HUES64 (cell line): ENCODE measurements around the gene CCNB1IP1.
A peak's percentile ranks its signal among the peaks of the same experiment; 100 is the strongest.
"Not testable (repeated sequence)": the region's sequence is repeated elsewhere in the genome, so short reads cannot be mapped to it uniquely, and the experiment has no call there.

Experiments used
- H3K27ac ChIP-seq: 2 replicates; pipeline ENCODE4 v1.7.0; 2013; ENCODE audit warnings: low read depth, low read length, inconsistent platforms
- H3K27me3 ChIP-seq: 2 replicates; pipeline ENCODE4 v1.6.1; 2013; ENCODE audit warnings: mild to moderate bottlenecking, low read length; ENCODE audit not compliant: insufficient read depth
- H3K36me3 ChIP-seq: 2 replicates; pipeline ENCODE4 v1.6.1; 2013; ENCODE audit warnings: mild to moderate bottlenecking, low read length; ENCODE audit not compliant: insufficient read depth
- H3K4me1 ChIP-seq: 2 replicates; pipeline ENCODE4 v1.6.1; 2013; ENCODE audit warnings: mild to moderate bottlenecking, low read length, moderate library complexity; ENCODE audit not compliant: insufficient read depth
- H3K4me3 ChIP-seq: 2 replicates; pipeline ENCODE4 v1.5.1; 2013; ENCODE audit warnings: mild to moderate bottlenecking, low read length, moderate library complexity
- H3K9ac ChIP-seq: 2 replicates; pipeline ENCODE4 v1.6.1; 2013; ENCODE audit warnings: mild to moderate bottlenecking, low read depth, low read length
- H3K9me3 ChIP-seq: 2 replicates; pipeline ENCODE4 v1.6.1; 2013; ENCODE audit warnings: low read depth, low read length; ENCODE audit not compliant: insufficient read depth
- WGBS: fragments of 150-250, 120-280 bp; methylation state at CpG from one replicate; pipeline ENCODE4 v1.1.7; 2013; ENCODE audit warnings: missing lambda C conversion rate; 5-methylcytosine and 5-hydroxymethylcytosine counted together

The CCNB1IP1 gene

GRCh38 chr14:20356422-20356821 lies 23.3 kb upstream of the CCNB1IP1 start:
- H3K36me3 ChIP-seq, result peaks cover 82% of the 10 kb centered on the region
- 96% methylated on average over 3 of the region's 3 CpGs for WGBS
- no peaks in the 10 kb centered on the region for H3K4me1 ChIP-seq
- no peak overlapping the region for H3K9ac ChIP-seq
- H3K4me3 ChIP-seq, result no peak overlapping the region
- H3K9me3 ChIP-seq, result no peaks in the 10 kb centered on the region
- no peaks in the 10 kb centered on the region for H3K27me3 ChIP-seq
- H3K27ac ChIP-seq, result no peak overlapping the region

- Histone ChIP-seq H3K4me3 (no peak overlapping the region), H3K4me1 (no peaks in the 10 kb centered on the region), H3K36me3 (peaks cover 93% of the 10 kb centered on the region), H3K9ac (no peak overlapping the region), H3K9me3 (no peaks in the 10 kb centered on the region), H3K27me3 (no peaks in the 10 kb centered on the region), H3K27ac (no peak overlapping the region)
These were observed 17.8 kb upstream of the CCNB1IP1 start for GRCh38 chr14:20350860-20351259.

GRCh38 chr14:20350282-20350681 lies 17.2 kb upstream of the CCNB1IP1 start:
- Histone ChIP-seq H3K4me3 (no peak overlapping the region), H3K27me3 (no peaks in the 10 kb centered on the region), H3K9ac (no peak overlapping the region), H3K36me3 (peaks cover 93% of the 10 kb centered on the region), H3K27ac (no peak overlapping the region), H3K4me1 (no peaks in the 10 kb centered on the region), H3K9me3 (no peaks in the 10 kb centered on the region)
- WGBS, result 97% methylated on average over 2 of the region's 2 CpGs

- Histone ChIP-seq H3K27ac (no peak overlapping the region), H3K9ac (no peak overlapping the region), H3K9me3 (no peaks in the 10 kb centered on the region), H3K4me1 (no peaks in the 10 kb centered on the region), H3K27me3 (no peaks in the 10 kb centered on the region), H3K4me3 (no peak overlapping the region), H3K36me3 (peaks cover 76% of the 10 kb centered on the region)
- WGBS, result 92% methylated on average over 3 of the region's 3 CpGs
These were observed 14.7 kb upstream of the CCNB1IP1 start for GRCh38 chr14:20347747-20348146.

- H3K4me1 ChIP-seq, result no peaks in the 10 kb centered on the region
- H3K9me3 ChIP-seq, result no peaks in the 10 kb centered on the region
- no peak overlapping the region for H3K27ac ChIP-seq
- peaks cover 66% of the 10 kb centered on the region for H3K36me3 ChIP-seq
- H3K4me3 ChIP-seq, result no peak overlapping the region
- 96% methylated on average over 1 of the region's 1 CpG for WGBS
- no peaks in the 10 kb centered on the region for H3K27me3 ChIP-seq
- H3K9ac ChIP-seq, result no peak overlapping the region
These were observed 13.6 kb upstream of the CCNB1IP1 start for GRCh38 chr14:20346713-20347112.

GRCh38 chr14:20345366-20345765 lies 12.3 kb upstream of the CCNB1IP1 start:
- Histone ChIP-seq H3K27ac (no peak overlapping the region), H3K4me3 (no peak overlapping the region), H3K9ac (no peak overlapping the region), H3K27me3 (no peaks in the 10 kb centered on the region), H3K36me3 (peaks cover 54% of the 10 kb centered on the region), H3K9me3 (no peaks in the 10 kb centered on the region), H3K4me1 (no peaks in the 10 kb centered on the region)
- WGBS, result 94% methylated on average over 1 of the region's 1 CpG

GRCh38 chr14:20343862-20344220 lies 10.8 kb upstream of the CCNB1IP1 start:
- peaks cover 39% of the 10 kb centered on the region for H3K36me3 ChIP-seq
- H3K27me3 ChIP-seq, result no peaks in the 10 kb centered on the region
- no peaks in the 10 kb centered on the region for H3K9me3 ChIP-seq
- peak overlapping the region; percentile 89 for H3K4me3 ChIP-seq
- no peaks in the 10 kb centered on the region for H3K4me1 ChIP-seq
- H3K9ac ChIP-seq, result peak overlapping the region; percentile 96
- WGBS, result 0% methylated on average over 3 of the region's 3 CpGs
- peak overlapping the region; percentile 96 for H3K27ac ChIP-seq

- Histone ChIP-seq H3K9ac (peak within 1 kb of the TSS; percentile 96), H3K27ac (peak within 1 kb of the TSS; percentile 96), H3K27me3 (no peaks in the 10 kb centered on the region), H3K9me3 (no peaks in the 10 kb centered on the region), H3K36me3 (peaks cover 33% of the 10 kb centered on the region), H3K4me1 (no peaks in the 10 kb centered on the region), H3K4me3 (peak within 1 kb of the TSS; percentile 89)
- under 1% methylated on average over 50 of the region's 50 CpGs for WGBS
These were observed 10.2 kb upstream of the CCNB1IP1 start, which contains the start of gene PARP2 for GRCh38 chr14:20343092-20343861. TSS of gene PARP2 (plus strand) at chr14:20343635. CDS start at chr14:20343642, 7 bp downstream.

- Histone ChIP-seq H3K9me3 (no peaks in the 10 kb centered on the region), H3K4me1 (no peaks in the 10 kb centered on the region), H3K27me3 (no peaks in the 10 kb centered on the region), H3K27ac (peak overlapping the region; percentile 96; the same call in 1 of the 2 replicates), H3K4me3 (peak overlapping the region; percentile 89), H3K36me3 (peaks cover 19% of the 10 kb centered on the region), H3K9ac (peak overlapping the region; percentile 92)
- no CpG with 5 or more reads among the region's 2 CpGs for WGBS
These were observed 8.6 kb upstream of the CCNB1IP1 start for GRCh38 chr14:20341646-20342045.

GRCh38 chr14:20341032-20341431 lies 8.0 kb upstream of the CCNB1IP1 start:
- H3K9me3 ChIP-seq, result not testable (repeated sequence)

GRCh38 chr14:20334017-20334416 lies 938 bp upstream of the CCNB1IP1 start:
- no peak overlapping the region; the same call in 1 of the 2 replicates for H3K27ac ChIP-seq

More at GRCh38 chr14:20341032-20341431, 8.0 kb upstream of the CCNB1IP1 start:
- Histone ChIP-seq H3K36me3 (peaks cover 13% of the 10 kb centered on the region), H3K4me3 (peak overlapping the region; percentile 89; the same call in 1 of the 2 replicates)
- not testable (repeated sequence) for H3K9ac ChIP-seq, H3K27ac ChIP-seq, H3K4me1 ChIP-seq, H3K27me3 ChIP-seq
- 94% methylated on average over 4 of the region's 4 CpGs for WGBS

More at GRCh38 chr14:20334017-20334416, 938 bp upstream of the CCNB1IP1 start:
- Histone ChIP-seq H3K9me3 (no peaks in the 10 kb centered on the region), H3K27me3 (no peaks in the 10 kb centered on the region), H3K36me3 (peaks cover 18% of the 10 kb centered on the region), H3K4me1 (peaks cover 23% of the 10 kb centered on the region), H3K9ac (no peak overlapping the region), H3K4me3 (0 out of 2 replicates have a peak overlapping the region, but pooled peaks have one; percentile 80)
- WGBS, result 70% methylated on average over 5 of the region's 7 CpGs
